Subcutaneous adipose tissue (tissue), 4 donors: ENCODE measurements around the gene FAM3B. TPM values are rescaled to one million over a fixed set of nuclear protein-coding genes. Genes with fewer than 3 reads are reported as not detected.

ENCODE experiments used
- CTCF ChIP-seq: fragments of 450-650 bp; IDR thresholded peaks from one replicate; pipeline ENCODE4 v1.5.1; 2016; ENCODE audit warnings: low read depth, mild to moderate bottlenecking, control low read depth, antibody characterized with exemption, moderate library complexity
- total RNA-seq, 4 donors: library from RNA; depleted of rRNA; stranded (reverse); fragments of >200 nt; gene quantifications; one replicate each; pipeline ENCODE4 v1.1.0, GENCODE V29; 2016

The FAM3B gene
- total RNA-seq, 4 donors from 2014 or later = 2.4 TPM; not detected in 3

GRCh38 chr21:41368735-41369104 lies 52.1 kb downstream of the FAM3B start:
- no peak for TF ChIP-seq CTCF

DNA sequence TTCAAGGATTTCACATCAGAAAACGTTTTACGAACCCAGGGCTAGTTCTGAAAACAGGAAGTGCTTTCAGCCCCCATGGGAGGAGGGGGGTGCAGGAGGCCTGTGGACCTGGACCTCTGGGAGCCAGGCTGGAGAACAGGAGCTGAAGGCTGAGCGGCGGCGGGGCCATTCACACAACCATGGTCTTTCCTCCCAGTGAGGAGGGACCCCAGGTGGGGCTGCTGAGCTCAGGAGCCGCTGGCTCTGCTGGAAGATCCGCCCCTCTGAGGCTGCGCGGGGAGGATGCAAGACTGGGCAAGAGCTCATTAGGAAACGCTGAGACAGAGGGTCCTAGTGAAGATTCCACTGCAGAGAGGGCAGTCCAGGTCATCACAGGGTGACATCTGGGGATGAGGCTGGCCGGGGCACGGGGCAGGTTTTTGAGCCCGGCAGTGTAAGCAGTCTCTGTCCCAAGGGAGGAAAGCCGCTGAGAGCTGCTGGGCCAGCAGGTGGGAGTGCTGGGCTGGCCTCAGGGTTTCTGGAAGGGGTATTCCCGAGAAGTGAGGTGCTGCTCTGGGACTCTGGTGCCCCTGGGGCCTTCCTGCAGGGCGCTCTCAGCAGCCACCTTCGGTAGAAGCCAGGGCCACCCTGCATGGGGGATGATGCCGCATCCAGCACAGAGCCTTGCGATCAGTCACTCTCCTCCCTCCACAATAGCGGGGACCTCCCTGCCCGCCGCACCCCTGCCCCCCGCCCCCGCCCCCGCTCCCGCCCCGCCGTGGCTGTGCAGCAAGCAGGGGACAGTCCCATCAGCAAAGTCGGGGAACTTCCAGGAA lies 52.7 kb downstream of the FAM3B start:
- no peak for TF ChIP-seq CTCF

DNA sequence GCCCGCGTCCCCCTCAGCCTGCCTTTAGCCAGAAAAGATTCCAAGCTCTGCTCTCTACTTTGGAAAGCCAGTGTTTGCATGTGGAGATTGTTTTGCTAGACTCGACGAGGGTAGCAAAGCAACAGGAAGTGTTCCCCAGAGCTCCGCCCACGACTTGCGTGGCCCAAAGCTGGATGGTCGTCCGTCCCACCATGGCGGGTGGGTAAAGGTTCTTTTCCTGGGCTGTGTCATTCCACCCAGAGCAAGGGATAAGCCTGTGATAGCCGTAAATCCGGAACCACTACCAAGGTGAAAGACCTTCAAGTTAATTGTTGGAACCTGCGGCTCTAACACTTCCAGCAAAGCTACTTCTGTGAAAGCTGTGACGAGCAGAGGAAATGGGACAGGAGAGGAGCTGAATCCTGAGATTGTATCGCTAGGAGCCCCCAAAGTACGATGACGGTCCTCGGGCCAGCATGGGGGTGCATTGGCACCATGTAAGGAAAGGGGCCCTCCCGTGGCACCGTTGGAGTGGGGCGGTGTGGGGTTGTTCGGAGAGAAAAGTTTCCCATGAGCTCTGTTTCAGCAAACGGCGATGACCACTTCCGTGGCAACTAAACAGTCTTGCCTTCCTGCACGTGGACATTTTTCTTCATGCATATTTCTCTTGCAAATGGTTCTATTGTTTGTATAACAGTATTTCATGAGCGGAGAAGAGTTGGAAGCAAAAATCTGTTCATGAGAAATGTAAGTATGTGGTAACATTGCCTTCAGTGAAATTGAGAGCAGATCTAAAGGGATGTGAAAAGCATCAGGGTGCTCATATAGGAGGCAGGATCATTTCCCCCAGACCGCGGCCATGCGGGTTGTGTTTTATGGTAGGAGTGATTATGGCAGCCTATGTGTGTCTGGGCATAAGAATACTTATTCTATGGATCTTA lies 53.6 kb downstream of the FAM3B start:
- TF ChIP-seq CTCF = no peak

DNA sequence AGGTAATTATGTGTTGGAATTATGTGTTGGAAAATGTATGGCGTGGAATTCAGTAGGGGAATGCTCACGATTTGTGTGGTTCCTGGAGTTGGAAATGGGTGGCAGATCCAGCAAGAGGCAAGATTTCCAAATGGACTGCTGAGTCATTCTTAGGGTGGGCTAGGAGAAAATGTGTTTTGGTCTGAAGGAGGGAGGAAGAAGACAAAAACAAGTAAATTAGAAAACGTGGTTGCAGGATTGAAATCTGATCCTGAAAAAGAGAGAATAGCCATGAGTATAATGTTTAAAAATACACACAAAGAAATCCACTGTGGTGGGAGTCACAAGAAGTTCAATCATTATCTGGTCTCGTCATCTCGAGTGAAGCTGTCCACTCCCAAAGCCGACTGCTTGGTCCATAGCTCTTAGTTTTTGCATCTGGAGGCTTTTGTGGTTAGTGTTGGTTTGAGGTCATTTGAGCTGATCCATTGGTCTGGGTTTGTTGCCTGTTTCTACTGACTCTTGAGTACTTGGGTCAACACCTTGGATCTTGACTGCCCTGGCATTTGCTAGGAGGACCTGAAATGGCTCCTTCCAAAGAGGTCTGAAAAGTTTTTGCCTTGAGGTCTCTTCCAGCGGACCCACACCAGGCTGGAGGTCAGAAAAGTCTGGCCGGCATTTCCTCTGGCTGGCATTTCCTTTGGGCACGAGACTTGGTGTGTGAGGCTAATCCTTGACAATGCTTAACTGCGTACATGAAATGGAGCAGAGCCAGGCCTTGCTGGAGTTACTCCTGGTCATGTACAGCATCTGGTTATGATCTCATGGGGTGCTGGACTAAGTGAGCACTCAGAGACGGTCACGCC lies 54.5 kb downstream of the FAM3B start:
- TF ChIP-seq CTCF = no peak

GRCh38 chr21:41371685-41372030 lies 55.1 kb downstream of the FAM3B start:
- no peak for TF ChIP-seq CTCF

DNA sequence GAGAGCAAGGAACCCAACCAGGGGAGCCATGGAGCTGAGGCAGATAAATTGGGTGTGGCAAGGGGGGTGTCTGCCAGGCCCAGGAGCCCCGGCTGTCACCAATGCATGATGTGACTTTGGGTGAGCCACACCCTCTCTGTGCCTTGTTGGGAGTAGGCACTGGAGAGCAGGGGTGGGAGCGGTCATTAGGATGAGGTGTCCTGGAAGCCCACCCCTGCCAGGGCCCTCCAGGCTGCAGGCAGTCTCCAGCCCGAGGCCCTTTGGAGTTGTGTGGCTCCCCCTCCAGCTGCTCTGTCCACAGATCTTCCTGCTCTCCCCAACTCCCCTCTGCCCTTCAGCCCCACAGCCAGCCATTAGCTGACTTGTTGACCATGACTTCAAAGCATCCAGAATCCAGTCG lies 56.7 kb downstream of the FAM3B start:
- TF ChIP-seq CTCF = no peak
